GM19099 (cell line): Measurements from ENCODE around the gene CCSAP.

Source experiments
- POLR2A ChIP-seq: IDR thresholded peaks from 3 replicates; pipeline ENCODE4 v1.6.1; 2011; ENCODE audit warnings: low read depth; ENCODE audit not compliant: insufficient read length; ENCODE audit errors: extremely low read depth

The CCSAP gene

DNA sequence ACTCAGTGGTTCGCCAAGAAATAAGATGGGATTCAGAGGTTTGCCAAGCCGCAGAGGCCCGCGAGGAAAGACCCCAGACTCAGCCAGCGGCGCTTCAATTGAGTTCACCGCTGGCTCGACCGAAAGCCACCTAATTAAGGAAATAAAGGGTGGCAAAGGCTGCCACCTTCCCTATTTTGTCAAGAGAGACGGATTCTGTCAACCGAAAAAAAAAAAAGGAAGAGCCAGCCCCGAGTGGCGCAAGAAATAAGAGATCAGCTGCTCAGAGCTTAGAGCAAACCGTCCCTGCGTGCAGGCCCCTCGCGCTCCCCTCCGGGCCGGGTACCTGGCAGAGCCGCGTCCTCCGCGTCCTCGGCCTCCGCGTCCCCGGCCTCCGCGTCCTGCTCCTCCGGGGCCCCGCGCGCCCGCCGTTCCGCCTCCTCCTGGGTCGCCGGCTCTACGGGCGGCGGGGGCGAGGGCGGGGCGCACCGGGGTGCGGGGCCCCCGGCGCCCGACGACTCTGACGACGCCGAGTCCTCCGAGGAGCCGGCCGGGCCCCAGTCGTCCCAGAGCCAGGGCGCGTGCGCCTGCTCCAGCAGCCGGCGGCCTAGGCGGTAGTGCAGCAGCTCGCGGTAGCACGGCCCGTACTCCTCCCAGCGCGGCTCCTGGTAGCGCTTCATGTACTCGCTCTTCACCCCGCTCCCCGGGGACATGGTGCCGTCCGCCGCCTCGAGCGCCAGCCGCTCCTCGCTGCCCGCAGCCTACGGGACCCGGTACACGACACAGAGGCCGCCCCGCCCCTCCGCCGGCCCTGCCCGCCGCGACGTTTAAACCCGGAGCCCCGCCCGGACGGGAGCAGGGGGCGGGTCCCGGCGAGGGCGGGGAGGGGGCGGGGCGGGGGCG is 832 bp downstream of the CCSAP start:
- no peak for TF ChIP-seq POLR2A

GRCh38 chr1:229340496-229340895 is 2.4 kb downstream of the CCSAP start:
- TF ChIP-seq POLR2A, result no peak

DNA sequence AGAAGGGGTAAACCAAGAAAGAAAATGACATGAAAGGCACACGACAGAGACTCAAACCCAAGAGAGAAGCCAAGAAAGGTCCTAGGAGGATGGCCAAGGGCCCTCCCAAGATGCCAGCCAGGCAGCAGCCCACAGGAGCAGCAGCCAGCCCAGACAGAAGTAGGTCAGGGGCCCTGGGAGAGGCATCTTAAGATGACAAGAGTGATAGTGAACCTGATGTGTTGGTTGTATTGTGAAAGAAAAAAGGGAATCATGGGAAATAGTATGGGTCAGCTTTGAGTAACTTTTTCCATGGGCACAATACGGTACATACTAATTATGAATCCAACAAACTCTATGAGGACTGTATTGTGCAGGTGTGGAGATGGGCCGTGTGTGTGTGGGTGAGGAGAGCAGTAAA is 3.3 kb downstream of the CCSAP start:
- TF ChIP-seq POLR2A, result no peak

DNA sequence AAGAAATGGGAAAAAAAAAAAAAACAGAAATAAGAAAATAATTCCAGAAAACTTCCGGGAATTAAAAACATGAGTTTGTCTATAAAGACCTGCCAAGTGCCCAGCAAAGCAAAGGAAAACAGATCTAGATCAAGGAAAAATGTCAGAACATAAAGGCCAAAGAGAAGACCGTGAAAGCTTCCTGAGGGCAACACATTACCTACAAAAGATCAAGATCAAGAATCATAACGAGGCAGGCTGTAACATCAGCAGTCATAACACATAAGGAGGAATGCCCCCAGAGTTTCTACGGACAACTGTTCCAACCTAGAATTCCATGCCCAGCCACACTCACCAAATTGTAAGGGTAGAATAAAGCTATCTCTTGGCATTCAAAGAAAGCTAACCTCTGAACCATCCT is 3.8 kb downstream of the CCSAP start:
- TF ChIP-seq POLR2A, result no peak

- TF ChIP-seq POLR2A, result no peak
These were observed 6.5 kb downstream of the CCSAP start for GRCh38 chr1:229336345-229336744.

GRCh38 chr1:229334716-229335115 is 8.1 kb downstream of the CCSAP start:
- TF ChIP-seq POLR2A, result no peak

DNA sequence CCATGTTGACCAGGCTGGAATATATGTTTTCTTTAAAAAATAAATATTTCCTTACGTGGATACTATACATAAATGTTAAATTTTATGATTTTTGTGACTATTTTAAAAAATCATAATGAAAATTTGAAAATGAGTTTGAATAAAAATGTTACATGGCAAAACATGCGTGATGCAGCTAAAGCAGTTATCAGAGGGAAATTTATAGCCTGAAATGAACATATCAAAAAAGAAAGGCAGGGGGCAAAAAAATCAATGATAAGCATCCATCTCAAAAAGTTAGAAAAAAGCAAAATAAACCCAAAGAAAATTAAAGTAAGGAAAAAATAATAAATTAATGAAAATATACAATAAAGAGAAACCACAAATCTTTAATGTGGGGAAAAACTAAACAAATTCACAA is 8.6 kb downstream of the CCSAP start:
- no peak for TF ChIP-seq POLR2A

GRCh38 chr1:229328598-229329362 is 14.1 kb downstream of the CCSAP start:
- no peak for TF ChIP-seq POLR2A

- no peak for TF ChIP-seq POLR2A
These were observed 16.2 kb downstream of the CCSAP start for GRCh38 chr1:229326601-229327000.

DNA sequence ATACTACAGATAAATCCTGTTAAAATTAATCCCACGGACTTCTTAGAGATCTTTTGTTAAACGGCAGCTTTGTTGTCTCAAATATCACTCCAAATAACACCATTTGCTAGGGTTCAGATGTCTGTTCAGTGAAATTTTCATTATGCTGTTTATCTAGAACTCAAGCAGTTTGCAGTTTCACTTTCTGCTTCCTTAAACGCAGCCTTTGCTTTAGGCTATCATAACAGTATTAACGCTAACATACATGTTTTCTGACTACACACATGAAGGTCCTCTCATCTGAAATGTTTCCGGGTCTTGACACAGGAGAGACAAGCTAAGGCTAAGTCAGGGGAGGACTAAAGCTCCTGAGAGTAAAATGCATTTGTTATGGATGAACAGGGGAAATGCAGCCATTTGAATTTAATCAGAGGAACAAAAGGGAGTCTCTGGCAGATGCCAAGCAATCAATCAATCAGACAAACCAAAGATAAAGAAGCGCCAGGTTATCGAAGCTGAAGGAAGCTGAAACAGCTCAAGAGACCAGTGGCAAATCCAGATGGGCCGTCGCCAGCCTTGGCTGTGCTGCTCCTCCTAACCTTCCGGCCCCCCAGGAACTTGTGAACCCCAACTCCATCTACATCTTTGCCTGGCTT is 16.9 kb downstream of the CCSAP start:
- TF ChIP-seq POLR2A, result no peak

- TF ChIP-seq POLR2A, result no peak
These were observed 17.4 kb downstream of the CCSAP start for GRCh38 chr1:229325401-229325800.

- TF ChIP-seq POLR2A, result no peak
These were observed 18.8 kb downstream of the CCSAP start for GRCh38 chr1:229323885-229324553.

DNA sequence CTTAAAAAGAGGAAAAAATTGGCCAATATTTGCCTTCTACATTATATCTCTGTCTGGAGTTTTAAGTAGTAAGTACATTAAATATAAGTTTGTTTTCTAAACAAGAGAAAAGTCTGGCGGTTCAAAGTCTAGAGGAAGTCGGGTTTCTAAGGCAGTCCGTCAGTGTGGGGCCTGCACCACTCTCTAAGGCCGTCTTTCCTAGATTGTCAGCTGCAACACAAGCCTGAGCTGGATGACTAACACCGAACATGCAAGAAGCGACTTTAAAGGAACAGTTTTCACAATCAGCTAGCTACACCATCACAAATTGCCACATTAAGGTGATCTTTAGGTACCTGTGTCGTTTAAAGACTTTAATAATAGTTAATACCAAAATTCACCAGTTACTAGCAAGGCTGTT is 19.6 kb downstream of the CCSAP start:
- TF ChIP-seq POLR2A, result no peak

- no peak for TF ChIP-seq POLR2A
These were observed 23.4 kb downstream of the CCSAP start for GRCh38 chr1:229319487-229319886.

GRCh38 chr1:229318056-229318455 is 24.8 kb downstream of the CCSAP start:
- no peak for TF ChIP-seq POLR2A

- no peak for TF ChIP-seq POLR2A
These were observed 26.7 kb downstream of the CCSAP start for GRCh38 chr1:229316166-229316565.

DNA sequence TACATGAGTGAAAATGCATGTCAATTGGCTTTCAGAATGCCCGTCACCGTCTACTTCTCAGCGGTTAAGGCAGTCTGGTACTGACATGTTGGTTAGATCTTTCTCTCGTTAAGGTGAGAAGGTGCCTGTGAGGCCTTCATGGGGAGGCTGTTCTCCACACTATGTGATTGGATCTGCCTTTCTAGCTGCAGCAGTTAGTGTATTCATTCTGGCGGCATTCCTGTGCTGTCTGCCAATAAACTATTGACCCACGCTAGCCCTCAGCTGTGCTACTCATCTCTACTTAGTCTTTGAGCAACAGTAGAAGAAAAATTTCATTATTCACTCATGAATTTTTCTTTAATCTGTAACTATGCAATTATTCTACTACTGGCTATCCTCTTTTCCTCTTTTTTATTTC is 32.0 kb downstream of the CCSAP start:
- no peak for TF ChIP-seq POLR2A
